PC-9 (cell line): ENCODE results near the gene SGPL1.

Experiments used
- EZH2 ChIP-seq: fragments of 200-600 bp; sonication (generic); IDR thresholded peaks from 2 replicates; pipeline ENCODE4 v1.8.0; 2017; ENCODE audit warnings: antibody characterized with exemption, low read depth
- TF ChIP-seq, protein P1 (sequence below): fragments of 200-600 bp; sonication (generic); conservative IDR thresholded peaks from 2 replicates; pipeline ENCODE4 v1.6.1; 2017; ENCODE audit warnings: mixed run types, antibody characterized with exemption, mild to moderate bottlenecking, moderate library complexity

DNA sequence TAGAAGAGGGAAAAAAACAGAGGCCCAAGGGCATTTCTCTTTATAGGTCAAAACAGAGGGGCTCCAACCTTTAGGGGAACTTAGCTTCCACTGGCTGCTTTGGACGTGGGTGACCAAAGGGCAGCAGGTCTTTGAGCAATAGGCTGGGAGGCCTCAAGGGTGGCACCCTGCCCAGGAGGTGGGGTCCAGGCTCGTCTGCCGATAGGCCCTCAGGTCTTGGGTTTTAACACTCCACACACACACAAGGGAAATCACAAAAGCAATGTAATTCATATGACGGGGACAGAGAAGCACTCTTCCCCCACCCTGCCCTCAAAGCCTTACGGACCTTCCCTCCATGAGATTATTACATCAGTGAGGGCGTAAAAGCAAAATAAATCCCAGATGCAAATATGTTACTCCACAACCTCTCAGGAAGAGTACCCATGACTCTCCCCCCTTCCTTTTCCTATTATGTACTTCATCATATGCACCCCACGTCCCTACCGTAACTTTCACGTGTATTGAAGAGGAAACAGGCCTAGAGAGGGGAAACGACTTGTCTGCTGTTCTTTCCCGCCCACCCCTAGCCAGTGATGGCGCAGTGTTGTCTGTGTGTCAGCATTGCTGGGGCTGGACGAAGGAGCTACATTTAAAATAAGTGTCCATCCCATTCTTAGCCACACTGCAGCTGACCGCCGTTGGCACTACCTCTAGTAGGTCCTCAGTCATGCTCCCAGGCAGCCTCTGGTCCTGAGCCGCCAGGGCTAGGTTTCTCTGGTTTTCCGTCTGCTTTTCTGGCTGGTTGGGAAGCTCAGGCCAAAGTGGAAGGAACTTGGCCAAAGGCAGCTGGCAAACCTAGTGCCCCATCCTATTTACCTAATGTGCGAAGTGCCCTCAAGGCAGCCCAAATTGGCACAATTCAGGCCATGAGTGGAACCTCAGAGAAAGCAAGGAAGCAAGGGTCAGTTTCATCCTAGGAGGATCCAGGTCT, 70.5 kb downstream of the SGPL1 start:
- TF ChIP-seq, protein P1, sequence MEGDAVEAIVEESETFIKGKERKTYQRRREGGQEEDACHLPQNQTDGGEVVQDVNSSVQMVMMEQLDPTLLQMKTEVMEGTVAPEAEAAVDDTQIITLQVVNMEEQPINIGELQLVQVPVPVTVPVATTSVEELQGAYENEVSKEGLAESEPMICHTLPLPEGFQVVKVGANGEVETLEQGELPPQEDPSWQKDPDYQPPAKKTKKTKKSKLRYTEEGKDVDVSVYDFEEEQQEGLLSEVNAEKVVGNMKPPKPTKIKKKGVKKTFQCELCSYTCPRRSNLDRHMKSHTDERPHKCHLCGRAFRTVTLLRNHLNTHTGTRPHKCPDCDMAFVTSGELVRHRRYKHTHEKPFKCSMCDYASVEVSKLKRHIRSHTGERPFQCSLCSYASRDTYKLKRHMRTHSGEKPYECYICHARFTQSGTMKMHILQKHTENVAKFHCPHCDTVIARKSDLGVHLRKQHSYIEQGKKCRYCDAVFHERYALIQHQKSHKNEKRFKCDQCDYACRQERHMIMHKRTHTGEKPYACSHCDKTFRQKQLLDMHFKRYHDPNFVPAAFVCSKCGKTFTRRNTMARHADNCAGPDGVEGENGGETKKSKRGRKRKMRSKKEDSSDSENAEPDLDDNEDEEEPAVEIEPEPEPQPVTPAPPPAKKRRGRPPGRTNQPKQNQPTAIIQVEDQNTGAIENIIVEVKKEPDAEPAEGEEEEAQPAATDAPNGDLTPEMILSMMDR = no peak
- no peak for TF ChIP-seq EZH2
